Stimulated activated CD4-positive, alpha-beta T cell treated with anti-CD3 and anti-CD28 coated beads, TNF-alpha, amount 100 ng/mL, for 4 hours (primary cell): ENCODE measurements around the gene KRTAP10-7.
"Not testable (repeated sequence)": the region's sequence is repeated elsewhere in the genome, so short reads cannot be mapped to it uniquely, and the experiment has no call there.

Experiments
- DNase-seq, 3 experiments: peaks; one replicate each; pipeline ENCODE4 v3.0.0-alpha.2; 2020; ENCODE audit warnings: low read depth in 3 of 3

The KRTAP10-7 gene

GRCh38 chr21:44590897-44591800 is 9.2 kb upstream of the KRTAP10-7 start:
- not testable (repeated sequence) for DNase-seq

- DNase-seq, result not testable (repeated sequence)
Measured at GRCh38 chr21:44591801-44592130, 8.6 kb upstream of the KRTAP10-7 start.

- DNase-seq, result no peak
Measured at GRCh38 chr21:44592446-44593311, 7.7 kb upstream of the KRTAP10-7 start, which contains the start of gene KRTAP10-6. TSS of gene KRTAP10-6 (minus strand) at chr21:44592505. CDS start at chr21:44592484, 21 bp downstream.

- DNase-seq, result no peak
Measured at GRCh38 chr21:44593598-44594405, 6.6 kb upstream of the KRTAP10-7 start.

GRCh38 chr21:44594406-44594916 is 5.9 kb upstream of the KRTAP10-7 start:
- DNase-seq, result no peak

- DNase-seq, result no peak
Measured at GRCh38 chr21:44595524-44595923, 4.9 kb upstream of the KRTAP10-7 start.

GRCh38 chr21:44596068-44596725 is 4.2 kb upstream of the KRTAP10-7 start:
- DNase-seq, result no peak

GRCh38 chr21:44598061-44598460 is 2.3 kb upstream of the KRTAP10-7 start:
- DNase-seq, result no peak

GRCh38 chr21:44599264-44600029 is 950 bp upstream of the KRTAP10-7 start:
- DNase-seq, result no peak

- not testable (repeated sequence) for DNase-seq
Measured at GRCh38 chr21:44601091-44601490, 694 bp downstream of the KRTAP10-7 start.

GRCh38 chr21:44601596-44602462 is 1.4 kb downstream of the KRTAP10-7 start:
- no peak for DNase-seq

GRCh38 chr21:44602463-44602850 is 2.1 kb downstream of the KRTAP10-7 start:
- no peak for DNase-seq

GRCh38 chr21:44603109-44603875 is 2.9 kb downstream of the KRTAP10-7 start:
- no peak for DNase-seq

- no peak for DNase-seq
Measured at GRCh38 chr21:44603911-44604310, 3.5 kb downstream of the KRTAP10-7 start.

GRCh38 chr21:44606495-44606894 is 6.1 kb downstream of the KRTAP10-7 start:
- no peak for DNase-seq

- DNase-seq, result no peak
Measured at GRCh38 chr21:44609193-44609592, 8.8 kb downstream of the KRTAP10-7 start.

- not testable (repeated sequence) for DNase-seq
Measured at GRCh38 chr21:44610157-44610843, 9.9 kb downstream of the KRTAP10-7 start.

- DNase-seq, result no peak
Measured at GRCh38 chr21:44611551-44611950, 11.2 kb downstream of the KRTAP10-7 start.
